Activated T-helper 17 cell treated with anti-CD3 and anti-CD28 coated beads, Interleukin-2, amount 50 U/mL, for 72 hours (primary cell): ENCODE data around the gene SLC10A2. TPM values are rescaled to one million over a fixed set of nuclear protein-coding genes. Genes with fewer than 3 reads are reported as not detected.

Experiments
- ATAC-seq: fragments of 150-1000 bp; cut with Tn5 transposase; replicated peaks from 2 replicates; pipeline ENCODE4 v1.10.0; 2021; ENCODE audit warnings: mild to moderate bottlenecking, moderate library complexity
- H3K27ac Mint-ChIP-seq: one replicate; pipeline ENCODE4 v1.8.0; 2022; ENCODE audit warnings: mixed read lengths
- H3K27me3 Mint-ChIP-seq: one replicate; pipeline ENCODE4 v1.8.0; 2022; ENCODE audit warnings: mixed read lengths
- H3K36me3 Mint-ChIP-seq: one replicate; pipeline ENCODE4 v1.8.0; 2022; ENCODE audit warnings: low read depth, mild to moderate bottlenecking, mixed read lengths
- H3K4me1 Mint-ChIP-seq: one replicate; pipeline ENCODE4 v1.8.0; 2022; ENCODE audit warnings: mixed read lengths
- H3K4me3 Mint-ChIP-seq: one replicate; pipeline ENCODE4 v1.8.0; 2022; ENCODE audit warnings: mild to moderate bottlenecking, mixed read lengths
- H3K9me3 Mint-ChIP-seq: one replicate; pipeline ENCODE4 v1.8.0; 2022; ENCODE audit warnings: mixed read lengths
- total RNA-seq, 2 donors: library from RNA; stranded (reverse); gene quantifications; one replicate each; pipeline ENCODE4 v1.2.3, GENCODE V29; 2022

Gene SLC10A2
- total RNA-seq, 2 donors from 2014 or later: not detected

DNA sequence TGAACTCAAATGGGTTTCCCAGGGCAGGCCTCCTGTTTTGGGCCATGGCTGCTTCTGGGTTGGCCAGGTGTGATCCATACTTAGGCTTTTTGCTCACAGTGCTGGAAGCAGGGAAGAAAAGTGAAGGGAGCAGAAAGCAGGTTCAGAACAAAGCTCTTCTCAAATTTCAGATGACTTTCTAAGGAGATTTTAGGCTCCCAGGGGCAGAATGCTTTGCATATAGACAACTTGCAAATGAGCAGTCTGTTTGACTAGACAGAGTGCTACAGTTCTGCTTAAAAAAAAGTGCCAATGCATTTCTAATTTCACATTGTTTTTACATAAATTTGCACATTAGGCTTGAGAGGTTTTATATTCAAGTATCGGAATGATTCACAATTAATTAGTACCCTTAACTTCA is 2.6 kb upstream of the SLC10A2 start:
- no peaks in the 10 kb centered on the region for H3K4me1 Mint-ChIP-seq
- H3K27me3 Mint-ChIP-seq: no peaks in the 10 kb centered on the region
- no peak overlapping the region for H3K27ac Mint-ChIP-seq
- no peaks in the 10 kb centered on the region for H3K36me3 Mint-ChIP-seq
- H3K4me3 Mint-ChIP-seq: no peak overlapping the region
- no peaks in the 10 kb centered on the region for H3K9me3 Mint-ChIP-seq
- ATAC-seq: no peak

GRCh38 chr13:103067751-103068555 is 1.7 kb upstream of the SLC10A2 start:
- Mint-ChIP-seq H3K4me3 (no peak overlapping the region), H3K9me3 (no peaks in the 10 kb centered on the region), H3K27me3 (no peaks in the 10 kb centered on the region), H3K36me3 (no peaks in the 10 kb centered on the region), H3K27ac (no peak overlapping the region), H3K4me1 (no peaks in the 10 kb centered on the region)
- no peak for ATAC-seq

- no peak overlapping the region for H3K4me3 Mint-ChIP-seq
- no peak overlapping the region for H3K27ac Mint-ChIP-seq
- H3K4me1 Mint-ChIP-seq: no peaks in the 10 kb centered on the region
- ATAC-seq: no peak
- no peaks in the 10 kb centered on the region for H3K27me3 Mint-ChIP-seq
- no peaks in the 10 kb centered on the region for H3K9me3 Mint-ChIP-seq
- H3K36me3 Mint-ChIP-seq: no peaks in the 10 kb centered on the region
Measured at GRCh38 chr13:103066781-103067345, 646 bp upstream of the SLC10A2 start.

DNA sequence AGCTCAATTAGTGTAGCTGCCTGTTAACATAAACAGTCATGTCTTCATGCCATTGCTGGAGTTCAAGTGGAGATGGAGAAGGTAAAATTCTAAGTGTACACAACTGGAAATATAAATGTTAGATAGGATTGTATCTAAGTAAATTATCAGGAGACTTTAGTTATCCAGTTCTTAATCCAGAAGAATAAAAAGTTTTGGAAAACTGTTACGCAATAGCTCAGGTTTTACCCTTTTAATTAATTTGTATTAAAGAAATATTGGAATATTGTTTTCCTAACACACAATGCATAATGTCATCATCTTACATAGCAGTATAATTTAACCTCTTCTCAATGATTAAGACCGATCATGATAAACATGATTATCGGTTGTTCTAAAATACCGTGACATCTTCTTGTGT is 2.8 kb downstream of the SLC10A2 start:
- no peaks in the 10 kb centered on the region for H3K9me3 Mint-ChIP-seq
- no peaks in the 10 kb centered on the region for H3K36me3 Mint-ChIP-seq
- no peak overlapping the region for H3K27ac Mint-ChIP-seq
- ATAC-seq: no peak
- H3K27me3 Mint-ChIP-seq: no peaks in the 10 kb centered on the region
- no peak overlapping the region for H3K4me3 Mint-ChIP-seq
- no peaks in the 10 kb centered on the region for H3K4me1 Mint-ChIP-seq

DNA sequence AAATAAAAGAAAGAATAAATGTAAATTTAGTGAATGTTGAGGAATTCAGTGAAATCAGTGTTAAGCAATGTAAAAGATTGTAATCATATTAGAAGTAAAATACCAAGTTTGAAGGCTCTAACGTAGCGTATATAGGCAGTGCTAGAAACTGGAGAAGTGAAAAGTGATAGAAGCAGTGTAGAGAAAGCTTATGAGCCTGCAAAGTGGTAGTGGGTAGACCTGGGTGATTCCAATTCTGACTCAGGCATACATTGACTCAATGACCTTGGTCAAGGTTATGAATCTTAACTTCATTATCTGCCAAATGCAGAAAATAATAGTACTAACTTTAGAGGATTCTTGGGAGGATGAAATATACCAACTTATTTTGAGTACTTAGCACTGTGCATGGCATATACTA is 4.1 kb downstream of the SLC10A2 start:
- H3K4me3 Mint-ChIP-seq: no peak overlapping the region
- H3K4me1 Mint-ChIP-seq: no peaks in the 10 kb centered on the region
- no peaks in the 10 kb centered on the region for H3K27me3 Mint-ChIP-seq
- no peak for ATAC-seq
- no peak overlapping the region for H3K27ac Mint-ChIP-seq
- H3K9me3 Mint-ChIP-seq: no peaks in the 10 kb centered on the region
- H3K36me3 Mint-ChIP-seq: no peaks in the 10 kb centered on the region

DNA sequence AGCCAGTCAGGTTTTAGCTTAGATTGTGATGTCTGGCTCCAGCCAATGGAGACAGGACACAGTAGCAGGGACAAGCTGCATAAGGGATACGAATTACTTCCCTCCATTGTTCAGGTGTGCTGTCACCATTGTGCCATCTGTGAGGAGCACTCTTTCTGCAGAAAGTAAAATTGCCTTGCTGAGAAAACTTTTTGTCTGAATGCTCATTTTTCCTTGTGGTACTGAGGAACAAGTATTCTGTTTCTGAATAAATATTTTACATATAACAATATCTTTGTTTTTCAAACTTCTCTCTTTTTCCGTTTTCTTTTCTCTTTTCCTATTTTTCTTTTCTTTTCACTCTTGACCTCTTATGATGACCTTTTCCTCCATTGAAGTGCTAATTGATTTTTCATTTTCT is 10.2 kb downstream of the SLC10A2 start:
- Mint-ChIP-seq H3K4me1 (no peaks in the 10 kb centered on the region), H3K4me3 (no peak overlapping the region), H3K27ac (no peak overlapping the region), H3K36me3 (no peaks in the 10 kb centered on the region), H3K9me3 (peaks cover 9% of the 10 kb centered on the region), H3K27me3 (no peaks in the 10 kb centered on the region)
- ATAC-seq: no peak

DNA sequence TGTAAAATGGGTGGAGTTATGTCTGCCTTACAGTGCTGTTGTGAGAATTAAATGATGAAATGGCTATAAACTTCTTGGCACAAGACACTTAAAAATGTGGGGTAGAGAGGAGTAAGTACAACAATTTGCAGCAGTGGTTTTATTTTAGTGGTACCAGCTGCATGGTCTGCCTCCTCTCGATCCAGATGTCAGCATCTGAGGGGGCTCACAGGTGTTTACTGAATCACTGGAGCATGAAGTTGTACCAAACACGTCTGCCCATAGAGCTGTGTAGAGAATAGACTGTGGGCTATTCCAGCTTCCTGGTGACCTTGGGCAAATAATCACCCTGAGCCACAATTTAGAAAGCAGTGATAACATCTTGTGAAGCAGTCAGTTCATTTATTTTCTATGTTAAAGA is 11.1 kb downstream of the SLC10A2 start:
- H3K36me3 Mint-ChIP-seq: no peaks in the 10 kb centered on the region
- H3K4me3 Mint-ChIP-seq: no peak overlapping the region
- peaks cover 9% of the 10 kb centered on the region for H3K9me3 Mint-ChIP-seq
- no peaks in the 10 kb centered on the region for H3K4me1 Mint-ChIP-seq
- ATAC-seq: no peak
- no peaks in the 10 kb centered on the region for H3K27me3 Mint-ChIP-seq
- H3K27ac Mint-ChIP-seq: no peak overlapping the region

- no peak for ATAC-seq
- Mint-ChIP-seq H3K9me3 (no peaks in the 10 kb centered on the region), H3K36me3 (no peaks in the 10 kb centered on the region), H3K27me3 (no peaks in the 10 kb centered on the region), H3K4me1 (no peaks in the 10 kb centered on the region), H3K27ac (no peak overlapping the region), H3K4me3 (no peak overlapping the region)
Measured at GRCh38 chr13:103046676-103047075, 19.5 kb downstream of the SLC10A2 start.

- Mint-ChIP-seq H3K27me3 (no peaks in the 10 kb centered on the region), H3K9me3 (no peaks in the 10 kb centered on the region), H3K36me3 (no peaks in the 10 kb centered on the region), H3K4me3 (no peak overlapping the region), H3K4me1 (no peaks in the 10 kb centered on the region), H3K27ac (no peak overlapping the region)
- ATAC-seq: no peak
Measured at GRCh38 chr13:103044056-103044455, 22.2 kb downstream of the SLC10A2 start.

GRCh38 chr13:103040006-103040405 is 26.2 kb downstream of the SLC10A2 start:
- ATAC-seq: no peak
- H3K27ac Mint-ChIP-seq: no peak overlapping the region
- H3K9me3 Mint-ChIP-seq: no peaks in the 10 kb centered on the region
- H3K4me3 Mint-ChIP-seq: no peak overlapping the region
- no peaks in the 10 kb centered on the region for H3K36me3 Mint-ChIP-seq
- H3K27me3 Mint-ChIP-seq: no peaks in the 10 kb centered on the region
- no peaks in the 10 kb centered on the region for H3K4me1 Mint-ChIP-seq

- Mint-ChIP-seq H3K27me3 (no peaks in the 10 kb centered on the region), H3K4me1 (no peaks in the 10 kb centered on the region), H3K36me3 (no peaks in the 10 kb centered on the region), H3K9me3 (no peaks in the 10 kb centered on the region), H3K27ac (no peak overlapping the region), H3K4me3 (no peak overlapping the region)
- ATAC-seq: no peak
Measured at GRCh38 chr13:103039183-103039582, 27.0 kb downstream of the SLC10A2 start.

DNA sequence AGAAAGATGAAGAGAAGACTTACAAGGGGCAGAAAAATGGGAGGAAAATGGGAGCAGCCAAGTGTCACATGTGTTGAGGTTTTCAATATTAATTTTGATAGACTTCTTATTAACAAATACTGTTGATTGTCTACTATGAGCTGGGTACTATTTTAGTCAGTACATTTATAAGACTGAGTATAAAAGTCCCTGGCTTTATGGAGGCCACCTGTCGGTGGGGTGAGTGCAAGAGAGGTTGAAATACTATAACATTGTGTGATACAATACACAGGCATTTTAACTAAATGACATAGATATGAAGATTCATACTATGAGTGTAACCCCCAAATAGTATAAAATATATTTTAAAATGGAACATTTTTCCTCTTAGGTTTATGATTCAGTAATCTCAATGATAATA is 29.9 kb downstream of the SLC10A2 start:
- Mint-ChIP-seq H3K9me3 (no peaks in the 10 kb centered on the region), H3K4me3 (no peak overlapping the region), H3K4me1 (no peaks in the 10 kb centered on the region), H3K27me3 (no peaks in the 10 kb centered on the region), H3K36me3 (no peaks in the 10 kb centered on the region), H3K27ac (no peak overlapping the region)
- ATAC-seq: no peak

DNA sequence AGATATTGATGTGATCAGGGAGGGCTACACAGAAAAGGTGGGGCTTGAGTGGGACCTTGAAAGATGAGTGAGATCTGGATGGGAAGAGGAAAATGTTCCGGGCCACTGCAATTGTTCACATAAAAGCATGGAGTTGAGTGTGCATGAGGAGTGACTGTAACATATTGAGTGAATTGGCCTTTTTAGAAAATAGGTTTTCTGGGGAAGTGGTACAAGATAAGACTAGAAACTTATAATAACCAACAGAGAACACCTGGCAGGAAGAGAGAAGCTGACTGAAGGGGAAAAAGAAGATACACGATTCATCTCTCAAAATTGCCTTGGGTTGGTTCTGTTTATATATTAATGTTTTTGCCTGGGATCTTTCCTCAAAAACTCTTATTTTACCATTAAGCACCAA is 32.2 kb downstream of the SLC10A2 start:
- Mint-ChIP-seq H3K36me3 (no peaks in the 10 kb centered on the region), H3K27ac (no peak overlapping the region), H3K4me1 (no peaks in the 10 kb centered on the region), H3K9me3 (no peaks in the 10 kb centered on the region), H3K27me3 (no peaks in the 10 kb centered on the region), H3K4me3 (no peak overlapping the region)
- ATAC-seq: no peak

DNA sequence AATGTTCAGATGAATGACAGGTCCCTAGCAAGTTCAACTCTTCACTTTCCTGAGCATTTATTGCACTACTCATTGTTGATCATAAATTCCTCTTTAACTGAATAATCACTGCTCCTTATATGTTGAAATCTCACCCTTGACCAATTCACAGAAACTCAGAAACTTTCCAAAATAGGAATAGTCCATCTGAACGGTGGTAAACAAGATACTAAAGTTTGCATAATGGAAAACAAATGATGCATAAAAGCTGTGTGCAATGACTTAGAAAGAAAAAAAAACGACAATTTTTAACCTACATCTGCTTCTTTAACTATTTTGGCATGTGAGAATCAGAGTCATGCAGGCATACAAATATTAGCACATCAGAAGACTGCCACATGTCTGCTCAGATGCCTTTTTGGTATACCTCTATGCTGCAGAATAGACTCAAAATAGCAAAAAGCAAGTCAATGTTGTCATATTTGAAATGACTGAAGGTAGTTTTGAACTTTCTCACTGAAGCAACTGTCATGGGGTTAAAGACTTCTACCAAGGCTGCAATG is 34.8 kb downstream of the SLC10A2 start:
- H3K9me3 Mint-ChIP-seq: peaks cover 10% of the 10 kb centered on the region
- no peak overlapping the region for H3K4me3 Mint-ChIP-seq
- no peaks in the 10 kb centered on the region for H3K4me1 Mint-ChIP-seq
- no peaks in the 10 kb centered on the region for H3K36me3 Mint-ChIP-seq
- no peak for ATAC-seq
- no peaks in the 10 kb centered on the region for H3K27me3 Mint-ChIP-seq
- no peak overlapping the region for H3K27ac Mint-ChIP-seq

GRCh38 chr13:103030776-103031175 is 35.4 kb downstream of the SLC10A2 start:
- Mint-ChIP-seq H3K4me1 (no peaks in the 10 kb centered on the region), H3K36me3 (no peaks in the 10 kb centered on the region), H3K27me3 (no peaks in the 10 kb centered on the region), H3K9me3 (peaks cover 11% of the 10 kb centered on the region), H3K4me3 (no peak overlapping the region), H3K27ac (no peak overlapping the region)
- no peak for ATAC-seq
